ENCODE data around the gene CHCHD6. TPM values are rescaled to one million over a fixed set of nuclear protein-coding genes. Genes with fewer than 3 reads are reported as not detected.
A peak's percentile ranks its signal among the peaks of the same experiment; 100 is the strongest.

The CHCHD6 gene
- total and polyA plus RNA-seq, 12 donors: 5.2 to 27.0 (median 10.2) TPM

DNA sequence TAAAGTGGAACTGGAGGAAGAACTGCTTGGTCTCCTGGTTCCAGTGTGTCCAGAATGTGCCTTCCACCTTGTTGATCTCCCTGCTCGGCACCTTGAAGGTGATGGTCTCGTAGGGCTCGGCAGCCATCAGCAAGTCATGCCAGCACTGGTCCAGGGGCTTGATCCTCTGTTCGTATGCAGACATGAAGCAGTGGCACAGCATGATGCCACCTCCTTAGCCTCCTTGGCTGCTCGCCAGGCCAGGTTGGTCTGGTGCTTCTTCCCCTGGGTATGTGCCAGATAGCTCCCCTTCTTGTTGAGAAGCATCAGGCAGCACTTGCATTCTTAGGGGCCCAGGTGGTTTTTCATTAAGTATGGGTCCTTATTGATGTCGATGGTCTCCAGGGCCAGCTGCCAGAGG, 31.3 kb upstream of the CHCHD6 start:
- no peak overlapping the region for H3K27ac ChIP-seq
- no peak overlapping the region for H3K4me3 ChIP-seq
- WGBS, 2 donors: 87 to 90% methylated on average over 6 of the region's 6 CpGs
- peaks cover 0 to 17% (median 3%) of the 10 kb centered on the region in 11 donors for H3K9me3 ChIP-seq
- ATAC-seq (peak in 1 of 8 donors; percentile 41), DNase-seq (no peak)
- TF ChIP-seq, protein P1, sequence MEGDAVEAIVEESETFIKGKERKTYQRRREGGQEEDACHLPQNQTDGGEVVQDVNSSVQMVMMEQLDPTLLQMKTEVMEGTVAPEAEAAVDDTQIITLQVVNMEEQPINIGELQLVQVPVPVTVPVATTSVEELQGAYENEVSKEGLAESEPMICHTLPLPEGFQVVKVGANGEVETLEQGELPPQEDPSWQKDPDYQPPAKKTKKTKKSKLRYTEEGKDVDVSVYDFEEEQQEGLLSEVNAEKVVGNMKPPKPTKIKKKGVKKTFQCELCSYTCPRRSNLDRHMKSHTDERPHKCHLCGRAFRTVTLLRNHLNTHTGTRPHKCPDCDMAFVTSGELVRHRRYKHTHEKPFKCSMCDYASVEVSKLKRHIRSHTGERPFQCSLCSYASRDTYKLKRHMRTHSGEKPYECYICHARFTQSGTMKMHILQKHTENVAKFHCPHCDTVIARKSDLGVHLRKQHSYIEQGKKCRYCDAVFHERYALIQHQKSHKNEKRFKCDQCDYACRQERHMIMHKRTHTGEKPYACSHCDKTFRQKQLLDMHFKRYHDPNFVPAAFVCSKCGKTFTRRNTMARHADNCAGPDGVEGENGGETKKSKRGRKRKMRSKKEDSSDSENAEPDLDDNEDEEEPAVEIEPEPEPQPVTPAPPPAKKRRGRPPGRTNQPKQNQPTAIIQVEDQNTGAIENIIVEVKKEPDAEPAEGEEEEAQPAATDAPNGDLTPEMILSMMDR (IDR thresholded peaks at IDR 0.05): no peak
- H3K4me1 ChIP-seq: no peaks in the 10 kb centered on the region
- intact Hi-C loops (cut with DNase I): loop anchor here in 2 of 10 donors (10.0 kb wide), 2 partner anchors 312 to 512 kb away; partner anchors contain the start of gene PLXNA1 (in 1 of the 2)
- no peaks in the 10 kb centered on the region for H3K36me3 ChIP-seq
- peaks cover 0 to 16% (median 2%) of the 10 kb centered on the region in 7 donors for H3K27me3 ChIP-seq

DNA sequence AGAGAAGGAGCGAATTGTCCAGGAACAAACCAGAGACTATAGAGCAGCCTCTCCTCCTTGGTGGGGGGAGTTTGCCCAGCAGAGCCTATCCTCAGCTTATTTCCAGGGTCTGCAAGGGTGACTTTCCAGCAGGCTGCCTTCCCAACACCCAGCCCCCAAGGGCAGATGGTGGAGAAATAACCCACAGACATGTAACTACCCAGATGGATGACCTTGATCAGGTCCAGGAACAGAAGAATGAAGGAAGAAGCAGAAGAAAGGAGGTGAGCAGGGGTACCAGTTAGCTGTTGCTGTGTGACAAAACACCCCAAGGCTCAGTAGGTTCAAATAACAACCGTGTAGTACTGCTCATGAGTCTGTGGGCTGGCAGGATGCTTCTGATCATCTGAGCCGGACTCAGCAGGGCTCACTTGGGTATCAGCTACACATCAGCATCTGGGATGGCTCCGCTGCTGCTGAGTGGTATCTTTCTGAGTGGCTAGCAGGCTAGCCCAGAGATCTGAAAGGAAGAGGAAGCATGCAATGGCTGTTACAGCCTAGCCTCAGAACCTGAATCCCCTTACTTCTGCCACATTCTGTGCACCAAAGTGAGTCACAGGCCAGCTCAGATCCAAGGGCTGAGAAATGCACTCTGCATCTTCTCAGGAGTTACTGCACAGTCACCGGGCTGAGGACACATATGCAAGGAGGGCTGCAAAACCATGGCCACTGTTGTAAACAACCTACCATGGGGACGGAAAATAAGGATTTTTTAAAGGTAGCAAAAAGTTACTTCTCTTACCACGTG, 26.9 kb upstream of the CHCHD6 start:
- no peak for DNase-seq
- Histone ChIP-seq H3K4me1 (peaks cover 0 to 10% (median 7%) of the 10 kb centered on the region in 9 donors), H3K4me3 (no peak overlapping the region), H3K9me3 (peaks cover 0 to 17% (median 3%) of the 10 kb centered on the region in 11 donors), H3K27me3 (peaks cover 0 to 33% (median 13%) of the 10 kb centered on the region in 7 donors), H3K27ac (no peak overlapping the region), H3K36me3 (no peaks in the 10 kb centered on the region)
- ATAC-seq: no peak
- TF ChIP-seq, protein P1 (IDR thresholded peaks at IDR 0.05): no peak
- 63 to 80% methylated on average over 7 of the region's 7 CpGs for WGBS, 2 donors
- intact Hi-C loops (cut with DNase I): loop anchor here (5.0 to 10.0 kb wide), 11 partner anchors 70 to 870 kb away; partner anchors contain the start of gene PLXNA1 (in 3 of the 10)

DNA sequence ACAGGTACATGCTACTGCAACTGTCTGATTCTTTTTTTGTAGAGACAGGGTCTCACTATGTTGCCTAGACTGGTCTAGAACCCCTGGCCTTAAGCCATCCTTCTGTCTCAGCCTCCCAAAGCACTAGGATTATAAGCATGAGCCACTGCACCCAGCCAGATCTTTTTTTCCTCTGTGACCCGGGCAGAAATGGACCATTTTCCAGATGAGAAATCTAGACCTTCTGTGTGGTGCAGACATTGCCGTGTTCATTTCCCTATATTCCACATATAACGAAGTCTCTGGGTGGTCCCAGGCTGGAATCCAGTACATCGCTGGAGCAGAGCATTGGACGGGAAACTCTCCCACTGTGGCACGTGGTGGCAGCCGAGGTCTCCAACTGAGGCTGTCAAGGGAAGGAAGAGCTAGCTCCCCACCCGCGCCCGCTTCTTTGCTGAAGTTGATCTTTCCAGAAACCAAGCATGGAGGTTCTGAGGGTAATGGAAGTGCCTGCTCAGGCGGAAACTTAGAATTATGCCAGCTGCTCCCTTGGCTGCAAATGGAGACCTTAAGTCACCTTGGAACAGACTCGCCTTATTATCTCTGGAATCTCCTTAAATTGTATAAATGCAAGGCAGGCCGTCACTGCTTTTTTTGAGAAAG, 26.1 kb upstream of the CHCHD6 start:
- Histone ChIP-seq H3K4me3 (no peak overlapping the region), H3K9me3 (peaks cover 0 to 17% (median 3%) of the 10 kb centered on the region in 11 donors), H3K4me1 (peaks cover 0 to 10% (median 7%) of the 10 kb centered on the region in 9 donors), H3K27ac (no peak overlapping the region), H3K27me3 (peaks cover 0 to 33% (median 13%) of the 10 kb centered on the region in 7 donors), H3K36me3 (no peaks in the 10 kb centered on the region)
- no peak for DNase-seq
- ATAC-seq: no peak
- intact Hi-C loops (cut with DNase I): loop anchor here (2.0 to 10.0 kb wide), 15 partner anchors 69 to 869 kb away; partner anchors contain the start of gene PLXNA1 (in 3 of the 10)
- TF ChIP-seq, protein P1 (IDR thresholded peaks at IDR 0.05): no peak
- 81 to 88% methylated on average over 13 of the region's 13 CpGs for WGBS, 2 donors

DNA sequence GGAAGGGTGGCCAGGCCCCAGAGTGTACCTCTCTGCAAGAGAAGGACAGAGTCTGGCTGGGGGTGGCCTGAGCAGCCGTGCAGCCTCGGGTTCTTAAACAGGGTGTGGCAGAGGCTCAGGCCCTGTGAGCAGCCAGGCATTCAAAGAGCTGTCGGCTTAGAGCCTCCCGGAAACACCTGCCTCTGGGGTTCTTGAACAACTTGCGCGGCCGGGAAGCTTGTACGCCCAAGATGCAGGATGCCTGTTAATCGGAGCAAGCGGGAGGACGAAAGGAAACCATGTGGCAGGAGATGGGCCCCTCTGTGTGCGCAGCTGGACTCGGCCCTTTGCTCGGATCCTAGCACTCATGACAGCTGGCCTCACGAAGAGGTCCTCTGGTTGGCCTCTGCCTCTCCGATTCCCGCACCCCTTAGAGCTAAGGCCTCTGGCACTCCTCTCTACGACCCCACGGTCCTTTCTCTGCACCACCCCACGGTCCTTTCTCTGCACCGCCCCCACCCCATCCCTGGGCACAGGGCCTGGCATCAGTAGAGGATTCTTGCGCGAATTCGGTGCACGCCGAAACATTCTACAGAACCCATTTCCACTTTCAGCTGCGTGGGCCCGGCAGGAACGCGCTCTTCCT, 25.2 kb upstream of the CHCHD6 start:
- Histone ChIP-seq H3K27ac (no peak overlapping the region), H3K27me3 (peaks cover 0 to 33% (median 13%) of the 10 kb centered on the region in 7 donors), H3K4me1 (peaks cover 0 to 10% (median 7%) of the 10 kb centered on the region in 9 donors), H3K36me3 (no peaks in the 10 kb centered on the region), H3K4me3 (no peak overlapping the region), H3K9me3 (peaks cover 0 to 11% (median 3%) of the 10 kb centered on the region in 11 donors)
- ATAC-seq: peak in 6 of 8 donors; percentile 9 to 53 (median 20)
- no peak for DNase-seq
- 33 to 34% methylated on average over 30 of the region's 30 CpGs for WGBS, 2 donors
- TF ChIP-seq, protein P1 (IDR thresholded peaks at IDR 0.05): no peak
- intact Hi-C loops (cut with DNase I): loop anchor here (2.0 to 10.0 kb wide), 15 partner anchors 68 to 868 kb away; partner anchors contain the start of gene PLXNA1 (in 3 of the 10)

All from heart right ventricle (tissue), 16 donors.